Effector CD4-positive, alpha-beta T cell (primary cell): ENCODE data around the gene NFATC1.

Experiments
- DNase-seq: peaks from one replicate; pipeline ENCODE4 v3.0.0-alpha.2; 2020

Gene NFATC1

GRCh38 chr18:79445696-79446561 lies 50.2 kb downstream of the NFATC1 start:
- no peak for DNase-seq

- no peak for DNase-seq
Observed at GRCh38 chr18:79446931-79447330, 51.2 kb downstream of the NFATC1 start.

GRCh38 chr18:79447703-79448367 lies 52.1 kb downstream of the NFATC1 start:
- no peak for DNase-seq

GRCh38 chr18:79448621-79449020 lies 52.9 kb downstream of the NFATC1 start:
- DNase-seq = no peak

GRCh38 chr18:79449551-79450288 lies 54.0 kb downstream of the NFATC1 start:
- DNase-seq = no peak

GRCh38 chr18:79450289-79451080 lies 54.8 kb downstream of the NFATC1 start:
- DNase-seq = no peak

GRCh38 chr18:79451237-79452125 lies 55.8 kb downstream of the NFATC1 start:
- DNase-seq = no peak

GRCh38 chr18:79452190-79452990 lies 56.7 kb downstream of the NFATC1 start:
- DNase-seq = no peak

GRCh38 chr18:79452991-79453645 lies 57.4 kb downstream of the NFATC1 start:
- DNase-seq = no peak

- no peak for DNase-seq
Observed at GRCh38 chr18:79453816-79454735, 58.3 kb downstream of the NFATC1 start.

GRCh38 chr18:79455261-79455660 lies 59.5 kb downstream of the NFATC1 start:
- no peak for DNase-seq

GRCh38 chr18:79456105-79456980 lies 60.6 kb downstream of the NFATC1 start:
- no peak for DNase-seq

GRCh38 chr18:79457239-79457638 lies 61.5 kb downstream of the NFATC1 start:
- DNase-seq = no peak

- DNase-seq = no peak
Observed at GRCh38 chr18:79457652-79458051, 61.9 kb downstream of the NFATC1 start.

GRCh38 chr18:79458131-79458838 lies 62.6 kb downstream of the NFATC1 start:
- no peak for DNase-seq

GRCh38 chr18:79458917-79459803 lies 63.4 kb downstream of the NFATC1 start:
- DNase-seq = no peak
